GM12892 (cell line): ENCODE data around the gene WDR45B.
A peak's percentile ranks its signal among the peaks of the same experiment; 100 is the strongest.
"Not testable (repeated sequence)": the region's sequence is repeated elsewhere in the genome, so short reads cannot be mapped to it uniquely, and the experiment has no call there.

Source experiments
- DNase-seq: peaks from one replicate; pipeline ENCODE4 v3.0.0; 2011; ENCODE audit not compliant: insufficient read length
- FAIRE-seq: peaks from 2 replicates; lab custom pipeline; 2011; peaks lifted over from hg19 to GRCh38; lab: Jason Lieb, UNC
- POLR2A ChIP-seq: IDR thresholded peaks from 2 replicates; pipeline ENCODE4 v1.6.1; 2011; ENCODE audit warnings: low read depth, low read length, control low read depth
- POLR2AphosphoS5 ChIP-seq: IDR thresholded peaks from 2 replicates; pipeline ENCODE4 v1.6.1; 2011; ENCODE audit warnings: low read depth, low read length, control low read depth
- TAF1 ChIP-seq: IDR thresholded peaks from 2 replicates; pipeline ENCODE4 v1.6.1; 2011; ENCODE audit warnings: low read depth, mild to moderate bottlenecking, control low read depth, low read length, borderline replicate concordance

The WDR45B gene

DNA sequence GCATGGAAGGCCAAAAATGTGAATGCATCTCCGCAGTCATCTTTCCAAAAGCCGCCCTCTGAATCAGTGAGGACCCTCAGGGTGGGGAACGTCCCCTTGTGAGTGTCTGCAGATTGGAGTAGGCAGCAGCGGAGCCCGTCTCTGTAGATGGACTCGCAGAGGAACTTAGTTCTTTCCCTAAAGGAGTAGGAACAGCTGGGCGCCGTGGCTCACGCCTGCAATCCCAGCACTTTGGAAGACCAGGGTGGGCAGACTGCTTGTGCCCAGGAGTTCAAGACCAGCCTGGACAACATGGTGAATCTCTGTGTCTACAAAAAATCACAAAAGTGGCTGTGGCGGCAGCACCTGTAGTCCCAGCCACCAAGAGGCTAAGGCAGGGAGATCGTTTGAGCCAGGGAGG lies 53.7 kb downstream of the WDR45B start:
- TF ChIP-seq POLR2A = no peak
- TF ChIP-seq POLR2AphosphoS5 = no peak
- no peak for TF ChIP-seq TAF1
- FAIRE-seq = no peak
- no peak for DNase-seq

- no peak for DNase-seq
- no peak for TF ChIP-seq TAF1
- TF ChIP-seq POLR2AphosphoS5 = no peak
- no peak for TF ChIP-seq POLR2A
- FAIRE-seq = no peak
These were observed 54.6 kb downstream of the WDR45B start for GRCh38 chr17:82593590-82594087.

DNA sequence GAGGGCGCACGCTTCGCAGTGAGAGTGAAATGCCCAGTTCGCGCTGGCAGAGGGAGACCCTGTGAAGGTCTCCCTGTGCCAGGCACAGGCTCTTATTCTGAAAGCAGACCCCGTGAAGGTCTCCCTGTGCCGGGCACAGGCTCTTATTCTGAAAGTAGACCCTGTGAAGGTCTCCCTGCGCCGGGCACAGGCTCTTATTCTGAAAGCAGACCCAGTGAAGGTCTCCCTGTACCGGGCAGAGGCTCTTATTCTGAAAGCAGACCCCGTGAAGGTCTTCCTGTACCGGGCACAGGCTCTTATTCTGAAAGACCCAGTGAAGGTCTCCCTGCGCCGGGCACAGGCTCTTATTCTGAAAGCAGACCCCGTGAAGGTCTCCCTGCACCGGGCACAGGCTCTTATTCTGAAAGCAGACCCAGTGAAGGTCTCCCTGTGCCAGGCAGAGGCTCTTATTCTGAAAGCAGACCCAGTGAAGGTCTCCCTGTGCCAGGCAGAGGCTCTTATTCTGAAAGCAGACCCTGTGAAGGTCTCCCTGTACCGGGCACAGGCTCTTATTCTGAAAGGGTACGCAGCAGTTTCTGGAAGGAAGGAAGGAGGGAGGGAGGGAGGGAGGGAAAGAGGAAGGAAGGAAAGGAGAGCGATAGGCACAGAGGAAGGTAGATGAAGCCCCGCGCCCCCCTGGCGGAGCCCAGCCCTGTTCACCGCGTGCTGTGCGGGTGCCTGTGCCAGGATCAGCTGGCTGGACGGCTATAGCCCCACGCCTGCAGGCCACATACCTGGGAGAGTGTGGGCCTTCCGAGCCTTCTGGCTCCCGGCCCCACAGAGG lies 55.3 kb downstream of the WDR45B start:
- TF ChIP-seq POLR2A = no peak
- no peak for TF ChIP-seq POLR2AphosphoS5
- no peak for TF ChIP-seq TAF1
- no peak for DNase-seq
- peak; percentile 21 for FAIRE-seq

GRCh38 chr17:82592289-82592766 lies 55.9 kb downstream of the WDR45B start:
- FAIRE-seq (no peak), DNase-seq (no peak)
- no peak for TF ChIP-seq POLR2AphosphoS5

- FAIRE-seq (no peak), DNase-seq (no peak)
- TF ChIP-seq TAF1 = no peak
- TF ChIP-seq POLR2AphosphoS5 = no peak
- TF ChIP-seq POLR2A = no peak
These were observed 57.2 kb downstream of the WDR45B start for GRCh38 chr17:82590881-82591539.

DNA sequence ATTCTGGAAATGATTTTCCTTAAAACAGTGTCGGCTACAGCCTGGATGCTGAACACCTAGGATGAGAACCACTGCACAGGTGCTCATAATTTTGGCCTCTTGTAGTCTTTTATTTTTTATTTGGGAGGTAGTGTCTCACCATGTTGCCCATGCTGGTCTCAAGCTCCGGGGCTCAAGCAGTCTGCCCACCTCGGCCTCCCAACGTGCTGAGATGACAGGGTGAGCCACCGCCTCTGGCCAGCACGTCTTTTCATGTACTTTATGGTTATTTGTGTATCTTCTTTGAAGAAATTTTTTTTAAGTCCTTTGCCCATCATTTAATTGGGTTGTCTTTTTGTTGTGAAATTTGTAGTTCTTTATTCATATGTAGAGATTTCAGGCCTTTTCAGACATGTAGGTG lies 58.0 kb downstream of the WDR45B start:
- FAIRE-seq (no peak), DNase-seq (no peak)
- no peak for TF ChIP-seq TAF1
- TF ChIP-seq POLR2A = no peak
- TF ChIP-seq POLR2AphosphoS5 = no peak

GRCh38 chr17:82589851-82590180 lies 58.4 kb downstream of the WDR45B start:
- FAIRE-seq (no peak), DNase-seq (no peak)
- TF ChIP-seq TAF1 (no peak), POLR2A (no peak), POLR2AphosphoS5 (no peak)

DNA sequence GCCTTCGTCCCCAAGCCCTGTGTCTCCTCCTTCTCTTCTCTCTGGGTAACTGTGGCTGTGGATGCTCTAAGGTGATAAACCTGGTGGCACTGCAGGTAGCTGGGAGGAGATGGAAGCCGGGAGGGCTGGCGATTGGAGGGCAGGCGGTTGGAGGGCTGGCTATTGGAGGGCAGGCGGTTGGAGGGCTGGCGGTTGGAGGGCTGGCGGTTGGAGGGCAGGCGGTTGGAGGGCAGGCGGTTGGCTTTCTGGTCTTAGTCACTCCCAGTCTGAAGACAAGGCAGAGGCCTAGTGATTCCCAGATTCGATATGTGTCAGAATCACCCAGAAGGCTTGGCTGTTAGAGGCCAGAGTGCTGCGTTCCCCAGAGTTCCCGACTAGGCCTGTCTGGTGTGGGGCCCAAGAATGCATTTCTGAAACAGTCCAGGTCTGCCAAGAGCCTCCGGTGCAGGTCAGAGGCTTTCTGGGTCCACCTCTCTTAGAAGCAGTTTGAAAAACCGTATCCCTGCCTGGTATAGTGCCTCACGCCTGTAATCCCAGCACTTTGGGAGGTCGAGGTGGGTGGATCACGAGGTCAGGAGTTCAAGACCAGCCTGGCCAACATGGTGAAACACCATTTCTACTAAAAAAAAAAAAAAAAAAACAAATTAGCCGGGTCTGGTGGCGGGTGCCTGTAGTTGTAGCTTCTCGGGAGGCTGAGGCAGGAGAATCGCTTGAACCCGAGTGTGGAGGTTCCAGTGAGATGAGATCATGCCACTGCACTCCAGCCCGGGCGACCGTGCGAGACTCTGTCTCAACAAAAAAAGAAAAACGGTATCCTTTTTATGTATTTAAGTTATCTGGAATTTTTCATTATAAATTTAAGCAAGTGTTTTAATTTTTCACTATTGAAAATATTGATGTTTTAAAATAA lies 59.7 kb downstream of the WDR45B start:
- no peak for DNase-seq
- TF ChIP-seq POLR2AphosphoS5 (no peak), TAF1 (no peak), POLR2A (no peak)
- FAIRE-seq = no peak

- DNase-seq (no peak), FAIRE-seq (no peak)
- TF ChIP-seq POLR2AphosphoS5 (no peak), TAF1 (no peak), POLR2A (no peak)
These were observed 60.8 kb downstream of the WDR45B start for GRCh38 chr17:82587234-82588086.

DNA sequence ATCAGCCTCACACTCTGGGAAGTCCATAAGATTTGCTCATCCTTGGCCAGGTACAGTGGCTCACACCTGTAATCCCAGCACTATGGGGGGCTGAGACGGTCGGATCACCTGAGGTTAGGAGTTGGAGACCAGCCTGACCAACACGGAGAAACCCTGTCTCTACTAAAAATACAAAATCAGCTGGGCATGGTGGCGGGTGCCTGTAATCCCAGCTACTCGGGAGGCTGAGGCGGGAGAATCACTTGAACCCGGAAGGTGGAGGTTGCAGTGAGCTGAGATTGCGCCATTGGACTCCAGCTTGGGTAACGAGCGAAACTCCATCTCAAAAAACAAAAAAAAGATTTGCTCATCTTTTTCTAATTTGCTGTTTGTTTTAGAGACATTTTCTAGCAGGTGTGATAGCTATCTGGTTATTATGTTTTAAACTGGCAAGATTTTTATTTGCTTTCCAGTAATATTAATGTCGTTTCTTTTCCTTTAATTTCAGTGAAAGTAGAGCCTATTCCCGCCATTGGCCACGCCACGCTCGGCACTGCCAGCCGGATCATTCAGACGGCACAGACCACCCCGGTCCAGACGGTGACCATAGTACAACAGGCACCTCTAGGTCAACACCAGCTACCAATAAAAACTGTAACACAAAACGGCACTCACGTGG lies 61.5 kb downstream of the WDR45B start:
- FAIRE-seq = no peak

DNA sequence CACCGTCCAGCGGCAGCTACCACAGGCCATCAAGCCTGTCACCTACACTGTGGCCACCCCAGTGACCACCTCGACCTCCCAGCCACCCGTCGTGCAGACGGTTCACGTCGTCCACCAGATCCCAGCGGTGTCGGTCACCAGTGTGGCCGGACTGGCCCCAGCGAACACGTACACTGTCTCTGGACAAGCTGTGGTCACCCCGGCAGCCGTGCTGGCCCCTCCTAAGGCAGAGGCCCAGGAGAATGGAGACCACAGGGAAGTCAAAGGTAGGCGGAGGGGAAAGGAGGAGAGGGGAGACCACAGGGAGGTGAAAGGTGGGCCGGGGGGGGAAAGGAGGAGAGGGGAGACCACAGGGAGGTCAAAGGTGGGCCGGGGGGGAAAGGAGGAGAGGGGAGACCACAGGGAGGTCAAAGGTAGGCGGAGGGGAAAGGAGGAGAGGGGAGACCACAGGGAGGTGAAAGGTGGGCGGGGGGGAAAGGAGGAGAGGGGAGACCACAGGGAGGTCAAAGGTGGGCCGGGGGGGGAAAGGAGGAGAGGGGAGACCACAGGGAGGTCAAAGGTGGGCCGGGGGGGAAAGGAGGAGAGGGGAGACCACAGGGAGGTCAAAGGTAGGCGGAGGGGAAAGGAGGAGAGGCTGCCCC lies 62.2 kb downstream of the WDR45B start:
- FAIRE-seq = peak; percentile 100
- DNase-seq = not testable (repeated sequence)

More for the DNA sequence above, 61.5 kb downstream of the WDR45B start:
- DNase-seq = no peak
- TF ChIP-seq TAF1 (no peak), POLR2A (no peak), POLR2AphosphoS5 (no peak)
